HL-60 (cell line): ENCODE results near the gene CNPY3.

Experiments
- DNase-seq, 2 experiments: peaks; one replicate each; pipeline ENCODE4 v3.0.0-alpha.2; 2010 to 2020; ENCODE audit warnings: low read depth in 1 of 2, low spot score in 1 of 2
- H3K27ac ChIP-seq: fragments of 250-450 bp; sonication (Bioruptor Pico); replicated peaks from 2 replicates; pipeline ENCODE4 v1.5.1; 2020; ENCODE audit warnings: mild to moderate bottlenecking, moderate library complexity
- H3K27me3 ChIP-seq: fragments of 250-450 bp; sonication (Bioruptor Pico); 2 replicates; pipeline ENCODE4 v1.5.1; 2021; ENCODE audit warnings: mild to moderate bottlenecking, moderate library complexity; ENCODE audit not compliant: insufficient read depth, poor library complexity, severe bottlenecking
- H3K4me3 ChIP-seq: replicated peaks from 2 replicates; pipeline ENCODE4 v1.5.1; 2011; ENCODE audit warnings: mild to moderate bottlenecking, control low read depth, low read length; ENCODE audit not compliant: insufficient read depth
- CTCF ChIP-seq: IDR thresholded peaks from one replicate; pipeline ENCODE4 v1.5.1; 2011; ENCODE audit warnings: low read length, control low read depth, inconsistent platforms; ENCODE audit not compliant: insufficient read depth
- GABPA ChIP-seq: IDR thresholded peaks from 2 replicates; pipeline ENCODE4 v1.6.1; 2012; ENCODE audit warnings: low read depth
- POLR2AphosphoS5 ChIP-seq: IDR thresholded peaks from 2 replicates; pipeline ENCODE4 v1.6.1; 2012; ENCODE audit warnings: low read depth
- REST ChIP-seq: IDR thresholded peaks from 2 replicates; pipeline ENCODE4 v1.6.1; 2012; ENCODE audit warnings: low read depth; ENCODE audit not compliant: insufficient replicate concordance
- SPI1 ChIP-seq: IDR thresholded peaks from 2 replicates; pipeline ENCODE4 v1.6.1; 2012; ENCODE audit warnings: low read depth, mild to moderate bottlenecking, borderline replicate concordance

The CNPY3 gene

GRCh38 chr6:42979523-42980177, 50.4 kb downstream of the CNPY3 start:
- H3K27me3 ChIP-seq: no peaks in the 10 kb centered on the region
- no peak for DNase-seq
- TF ChIP-seq REST (no peak), POLR2AphosphoS5 (no peak), CTCF (no peak), SPI1 (no peak), GABPA (no peak)

GRCh38 chr6:42981836-42982235, 52.6 kb downstream of the CNPY3 start:
- Histone ChIP-seq H3K4me3 (no peak overlapping the region), H3K27ac (no peak overlapping the region), H3K27me3 (no peaks in the 10 kb centered on the region)
- no peak for DNase-seq
- TF ChIP-seq SPI1 (no peak), POLR2AphosphoS5 (no peak), CTCF (no peak)

More at GRCh38 chr6:42979523-42980177, 50.4 kb downstream of the CNPY3 start:
- Histone ChIP-seq H3K4me3 (peak overlapping the region; percentile 87), H3K27ac (peak overlapping the region; percentile 74)

GRCh38 chr6:42984001-42984923, 55.0 kb downstream of the CNPY3 start, which contains the start of gene PPP2R5D:
PPP2R5D (plus strand) TSS chr6:42984570; CDS start chr6:42984678, 108 bp downstream.
- Histone ChIP-seq H3K27ac (peak within 1 kb of the TSS; percentile 68), H3K27me3 (no peaks in the 10 kb centered on the region), H3K4me3 (peak within 1 kb of the TSS; percentile 92)
- TF ChIP-seq SPI1 (no peak), POLR2AphosphoS5 (peak; percentile 68; the same call in 1 of the 2 replicates)
- peak; percentile 92 to 99 for DNase-seq

- peak overlapping the region; percentile 92 for H3K4me3 ChIP-seq
- H3K27ac ChIP-seq: peak overlapping the region; percentile 68
- DNase-seq: peak in 1 of 2 experiments; percentile 25
- H3K27me3 ChIP-seq: no peaks in the 10 kb centered on the region
- TF ChIP-seq GABPA: no peak
- no peak for TF ChIP-seq CTCF
- no peak for TF ChIP-seq SPI1
- no peak for TF ChIP-seq REST
Measured at GRCh38 chr6:42984924-42985475, 55.7 kb downstream of the CNPY3 start.
